BJ (cell line): ENCODE measurements around the gene LRRC52. TPM values are rescaled to one million over a fixed set of nuclear protein-coding genes. Genes with fewer than 3 reads are reported as not detected.

Source experiments
- polyA plus RNA-seq: library from polyadenylated mRNA; depleted of rRNA; stranded (reverse); fragments of >200 nt; gene quantifications from 2 replicates; pipeline ENCODE4 v1.2.3, GENCODE V29; 2011; rRNA removed

LRRC52 gene
- polyA plus RNA-seq, 1 experiment, result not detected

Other genes starting within 250 kb of the LRRC52 start
- not detected in 2 replicates for gene LMX1A, start 187.3 kb upstream of the LRRC52 start, polyA plus RNA-seq
- gene RXRG, start 98.9 kb upstream of the LRRC52 start, polyA plus RNA-seq, result not detected in 2 replicates
- 220 and 261 TPM in 2 replicates for gene MGST3, start 87.2 kb downstream of the LRRC52 start, polyA plus RNA-seq
- gene ALDH9A1, start 154.6 kb downstream of the LRRC52 start, polyA plus RNA-seq, result 43.8 and 71.7 TPM in 2 replicates
- gene TMCO1, start 224.9 kb downstream of the LRRC52 start, polyA plus RNA-seq, result 203 and 244 TPM in 2 replicates